HG03520 (cell line): Measurements from ENCODE around the gene HNF1B.

ENCODE experiments used
- ATAC-seq: cut with Tn5 transposase; IDR thresholded peaks from one replicate; pipeline ENCODE4 v1.9.1; 2021; ENCODE audit warnings: mild to moderate bottlenecking, moderate library complexity; ENCODE audit not compliant: unreplicated experiment

The HNF1B gene

DNA sequence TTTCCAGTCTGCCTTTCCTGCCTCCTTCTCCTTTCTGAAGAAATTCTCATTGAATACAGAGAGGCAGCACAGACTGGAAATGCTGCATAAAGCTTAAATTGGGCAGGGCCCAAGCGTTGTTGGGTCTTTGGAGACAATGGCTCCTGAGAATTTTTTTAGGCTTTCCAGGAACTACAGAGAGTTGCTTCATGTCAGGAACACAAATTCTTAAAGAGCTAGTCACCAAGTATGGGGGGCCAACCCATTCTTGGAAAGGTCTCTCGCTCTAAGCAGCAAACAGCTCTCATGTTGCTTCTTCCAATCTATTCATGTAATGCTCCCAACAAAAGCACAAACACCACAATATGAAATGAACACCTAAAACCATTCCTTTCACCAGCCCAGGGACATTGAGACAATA lies 6.9 kb downstream of the HNF1B start:
- ATAC-seq = no peak

DNA sequence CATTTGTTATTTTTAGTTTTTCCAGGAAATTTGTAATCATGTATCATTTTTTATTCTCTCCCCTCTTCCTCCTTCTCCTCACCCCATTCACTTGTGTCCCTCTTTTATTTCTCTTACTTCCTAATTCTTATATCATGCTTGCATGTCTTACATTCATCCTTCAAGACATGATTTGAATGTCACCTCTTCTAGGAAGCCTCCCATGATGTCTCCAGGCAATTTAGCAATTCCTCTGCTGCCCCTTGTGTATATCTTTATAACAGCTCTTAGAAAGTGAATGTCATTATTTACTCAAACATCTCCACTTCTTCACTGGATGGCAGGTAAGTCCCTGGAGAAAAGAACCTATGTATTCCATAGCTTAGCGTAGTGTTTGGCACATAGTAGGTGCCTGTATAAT lies 7.8 kb downstream of the HNF1B start:
- no peak for ATAC-seq

DNA sequence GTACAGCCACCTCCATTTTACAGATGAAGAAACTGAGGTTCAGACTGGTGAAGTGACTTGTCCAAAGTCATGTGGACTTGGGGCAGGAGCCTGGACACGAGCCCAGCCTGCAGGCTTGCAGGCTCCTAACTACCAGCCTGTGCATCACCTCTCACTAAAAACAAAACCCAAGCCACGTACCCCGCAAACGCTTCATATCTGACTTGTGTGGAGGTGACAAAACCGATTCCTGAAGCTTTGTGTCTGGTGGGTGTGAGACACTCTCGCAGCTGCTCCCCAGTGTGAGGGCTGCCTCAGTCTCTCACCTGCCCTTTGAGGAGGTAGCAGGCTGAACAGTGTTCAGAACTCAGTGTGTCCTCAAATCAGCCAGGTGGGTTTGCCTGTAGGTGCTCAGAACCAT lies 8.4 kb downstream of the HNF1B start:
- no peak for ATAC-seq

DNA sequence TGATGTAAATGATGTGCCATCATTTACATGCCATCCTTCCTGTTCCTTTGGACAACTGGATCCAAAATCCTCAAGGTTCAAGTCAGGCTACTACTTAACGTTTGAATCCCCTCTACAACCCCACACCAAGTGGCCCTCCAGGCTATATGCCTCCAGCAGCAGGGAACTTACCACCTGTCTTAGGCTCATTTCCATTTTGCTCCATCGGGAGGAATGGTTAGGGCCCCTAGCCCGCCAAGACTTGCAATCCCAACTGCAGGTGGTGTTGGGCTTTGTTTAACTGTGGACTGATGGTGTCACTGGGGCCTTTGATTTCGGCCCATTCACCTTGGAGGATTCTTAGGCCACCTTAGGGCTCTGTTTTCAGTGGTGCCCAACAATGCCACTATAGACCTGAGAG lies 9.7 kb downstream of the HNF1B start:
- no peak for ATAC-seq

DNA sequence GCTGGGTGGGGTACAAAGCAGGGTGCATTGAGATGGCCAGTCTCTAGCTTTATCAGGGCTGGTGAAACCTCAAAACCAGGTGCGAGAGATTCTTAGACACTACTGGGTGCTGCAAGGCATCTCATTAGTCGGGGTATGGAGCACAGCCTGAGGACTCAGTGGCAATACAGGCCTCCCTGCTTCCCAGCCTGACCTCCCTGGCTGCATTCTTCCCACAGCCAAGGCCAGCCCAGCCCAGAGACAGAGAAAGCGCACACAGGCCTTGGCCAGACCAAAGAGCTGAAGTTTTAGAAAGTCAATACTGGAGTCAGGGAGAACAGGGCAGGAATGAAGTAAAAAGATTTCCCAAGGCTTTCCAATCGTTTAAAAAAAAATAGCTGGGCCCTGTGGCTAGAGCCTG lies 12.5 kb downstream of the HNF1B start:
- no peak for ATAC-seq

DNA sequence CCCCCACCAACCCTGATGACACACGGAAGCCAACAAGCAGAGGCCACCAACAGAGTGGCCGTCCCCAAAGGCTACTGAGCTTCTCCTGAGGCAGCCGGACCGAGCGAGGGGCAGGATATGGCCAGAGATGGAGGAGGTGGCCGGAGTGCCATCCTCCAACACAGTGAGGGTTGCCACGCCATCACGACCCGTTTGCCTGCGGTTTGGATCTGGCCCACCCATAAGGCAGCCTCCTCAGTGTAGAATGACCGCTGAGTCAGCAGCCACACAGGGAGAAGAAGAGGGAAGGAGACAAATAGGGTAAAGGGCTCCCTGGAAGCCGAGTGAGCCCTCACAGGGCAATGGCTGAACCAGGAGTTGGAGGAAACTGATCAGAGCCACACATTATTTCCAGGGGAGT lies 13.8 kb downstream of the HNF1B start:
- no peak for ATAC-seq

DNA sequence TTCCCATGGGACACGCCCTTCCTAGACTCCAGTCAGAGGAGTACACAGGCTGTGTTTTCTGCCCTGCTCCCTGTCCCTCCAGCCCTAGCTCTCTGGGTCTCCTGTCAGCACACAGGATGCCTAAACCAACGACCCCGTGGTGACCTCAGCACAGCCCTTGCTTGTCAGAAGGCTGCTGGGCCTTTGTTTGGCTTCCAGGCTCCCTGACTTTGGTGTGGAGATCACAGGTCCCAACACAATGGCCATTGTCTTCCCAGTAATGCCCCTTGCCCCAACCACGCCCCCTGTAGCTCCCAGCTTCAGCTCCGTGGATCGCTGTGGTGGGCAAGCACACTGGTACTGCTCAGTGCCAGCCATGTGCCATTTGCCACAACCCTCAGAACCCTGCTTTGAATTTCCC lies 15.0 kb downstream of the HNF1B start:
- no peak for ATAC-seq

DNA sequence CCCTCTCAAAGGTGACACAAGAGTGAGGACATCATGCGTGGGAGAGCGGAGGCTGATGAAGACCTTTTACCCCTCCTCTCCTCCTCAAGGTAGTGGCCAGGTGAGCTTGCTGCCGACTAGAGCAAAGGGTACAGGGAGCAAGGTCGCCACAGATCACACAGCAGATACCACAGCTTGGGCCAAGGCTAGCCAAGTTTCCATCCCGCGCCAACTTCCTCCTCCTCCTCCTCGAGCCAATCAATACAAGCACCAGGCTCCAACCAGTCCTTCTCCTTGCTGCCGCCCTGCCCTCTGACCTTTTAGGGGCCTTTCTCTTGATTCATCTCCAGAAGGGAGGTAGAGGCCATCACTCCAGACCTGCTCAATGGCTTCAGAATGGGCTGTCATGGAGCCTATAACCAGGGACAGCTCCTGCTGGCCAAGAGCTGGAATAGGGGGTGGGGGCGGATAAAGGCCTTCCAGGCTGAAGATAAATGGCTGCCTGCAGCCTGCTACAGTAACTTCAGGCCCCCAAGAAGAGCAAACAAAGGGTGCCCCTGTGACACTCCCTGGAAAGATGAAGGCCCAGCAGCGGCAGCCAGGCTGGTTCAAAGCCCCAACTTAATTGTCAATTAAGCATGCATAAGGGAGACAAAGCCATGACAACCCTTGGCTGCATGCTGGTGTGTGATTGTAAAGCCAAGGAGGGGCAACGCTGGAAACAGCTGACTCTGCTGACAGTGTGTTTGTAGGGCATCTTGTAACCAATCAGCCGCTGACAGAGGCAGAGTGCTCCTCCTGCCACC lies 17.8 kb downstream of the HNF1B start:
- ATAC-seq = no peak

DNA sequence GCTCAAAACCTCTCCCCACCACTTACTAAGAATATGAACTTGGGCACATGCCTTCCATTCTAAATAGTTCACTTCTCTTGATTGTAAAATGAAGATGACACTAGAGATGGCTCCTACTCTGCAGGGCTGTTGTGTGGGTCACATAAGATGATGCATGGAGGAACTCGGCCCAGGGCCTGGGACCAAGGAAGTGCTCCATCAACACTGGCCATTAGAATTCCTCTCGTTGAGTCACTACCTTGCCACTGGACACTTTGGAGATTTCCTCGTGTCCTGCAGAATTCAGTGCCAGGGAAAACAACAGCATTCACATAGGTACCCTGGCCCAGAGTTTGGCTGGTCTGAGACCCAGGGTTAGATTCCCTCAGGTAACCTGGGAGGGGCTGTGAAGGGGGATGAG lies 18.6 kb downstream of the HNF1B start:
- ATAC-seq = no peak

DNA sequence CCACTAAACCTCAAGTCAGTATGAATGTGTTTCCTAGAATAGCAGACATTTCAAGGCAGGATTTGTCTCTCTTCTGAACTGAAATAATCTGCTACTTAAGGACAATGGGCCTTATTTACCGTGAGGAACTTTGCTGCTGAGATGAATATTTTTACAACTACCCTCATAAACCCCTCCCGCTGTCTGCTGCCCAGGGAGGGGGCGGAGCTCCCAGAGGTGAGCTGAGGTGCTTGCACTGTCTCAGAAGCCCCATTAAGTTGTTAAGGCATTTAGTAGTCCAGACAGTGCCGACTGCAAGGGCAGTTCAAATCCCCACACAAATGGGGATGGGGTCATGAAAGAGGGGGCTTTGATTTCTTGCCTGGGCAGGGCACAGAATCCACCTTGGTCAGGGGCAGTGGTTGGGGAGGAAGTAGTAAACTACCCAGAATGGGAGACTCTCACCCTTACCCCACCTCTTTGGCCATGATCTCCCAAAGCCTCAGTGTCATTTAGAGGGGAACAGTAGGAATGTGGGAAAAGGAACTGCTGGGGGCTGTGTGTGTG lies 19.2 kb downstream of the HNF1B start:
- ATAC-seq = no peak

DNA sequence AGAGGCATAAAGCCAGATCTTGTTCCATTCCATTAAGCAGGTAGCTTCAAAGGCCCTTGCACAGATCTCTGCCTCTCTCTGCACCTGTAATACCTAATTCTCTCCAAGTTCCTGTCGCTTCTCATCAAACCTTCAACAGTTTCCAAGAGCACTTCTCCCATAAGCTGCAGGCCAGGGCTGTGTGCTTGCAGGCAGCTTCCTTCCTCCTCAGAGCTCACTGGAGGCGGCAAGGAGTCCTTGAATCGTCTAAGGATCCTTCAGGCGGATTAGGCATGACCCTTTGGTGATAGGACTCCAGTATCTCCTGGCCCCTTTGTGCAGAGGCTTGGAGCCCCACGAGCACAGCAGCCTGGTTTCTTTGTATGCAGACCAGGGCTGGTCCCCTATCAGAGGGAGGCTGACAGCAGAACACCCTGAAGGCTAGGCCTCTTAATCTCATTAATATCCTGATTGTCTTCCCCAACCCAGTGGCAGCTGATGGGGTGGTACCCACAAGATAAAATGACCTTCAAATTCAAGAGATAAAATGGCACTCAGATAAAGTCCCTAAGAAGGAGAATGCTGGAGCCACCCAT lies 19.8 kb downstream of the HNF1B start:
- ATAC-seq = no peak

DNA sequence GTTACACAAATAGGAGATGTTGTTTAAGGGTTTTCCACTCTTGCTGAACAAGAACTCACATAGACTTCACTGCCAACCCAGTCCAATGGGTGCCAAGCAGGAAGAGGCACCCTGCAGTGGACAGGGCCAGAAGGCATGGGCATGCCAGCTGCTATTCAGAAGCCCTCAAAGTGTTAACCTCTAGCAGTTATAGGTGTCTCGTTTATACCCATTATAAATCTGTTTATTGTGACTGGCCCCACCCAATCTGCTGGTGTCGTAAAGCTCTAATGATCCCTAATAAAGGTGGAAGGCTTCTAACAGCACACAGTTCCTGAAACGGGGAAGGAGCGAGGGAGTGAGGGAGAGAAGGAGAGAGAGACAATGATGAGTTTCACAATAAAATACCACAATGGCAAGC lies 23.9 kb downstream of the HNF1B start:
- no peak for ATAC-seq

DNA sequence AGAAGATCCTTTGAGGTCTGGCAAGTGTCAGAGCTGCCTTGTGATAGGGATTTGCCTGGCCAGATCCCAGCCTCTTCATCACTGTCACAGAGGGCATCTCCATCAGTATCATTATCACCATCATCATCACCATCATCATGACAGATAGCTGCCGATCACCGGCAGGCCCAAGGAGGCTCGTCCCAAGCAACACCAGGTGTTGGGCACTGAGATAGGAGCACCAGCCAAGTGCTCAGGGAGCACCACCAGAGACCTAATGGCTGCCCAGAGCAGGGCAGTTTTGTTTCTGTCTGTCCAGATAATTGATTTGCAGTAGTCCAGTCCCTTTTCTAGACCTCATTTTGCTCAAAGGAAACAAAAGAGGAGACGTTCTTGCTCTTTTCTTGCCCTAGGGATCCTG lies 25.0 kb downstream of the HNF1B start:
- ATAC-seq = no peak

DNA sequence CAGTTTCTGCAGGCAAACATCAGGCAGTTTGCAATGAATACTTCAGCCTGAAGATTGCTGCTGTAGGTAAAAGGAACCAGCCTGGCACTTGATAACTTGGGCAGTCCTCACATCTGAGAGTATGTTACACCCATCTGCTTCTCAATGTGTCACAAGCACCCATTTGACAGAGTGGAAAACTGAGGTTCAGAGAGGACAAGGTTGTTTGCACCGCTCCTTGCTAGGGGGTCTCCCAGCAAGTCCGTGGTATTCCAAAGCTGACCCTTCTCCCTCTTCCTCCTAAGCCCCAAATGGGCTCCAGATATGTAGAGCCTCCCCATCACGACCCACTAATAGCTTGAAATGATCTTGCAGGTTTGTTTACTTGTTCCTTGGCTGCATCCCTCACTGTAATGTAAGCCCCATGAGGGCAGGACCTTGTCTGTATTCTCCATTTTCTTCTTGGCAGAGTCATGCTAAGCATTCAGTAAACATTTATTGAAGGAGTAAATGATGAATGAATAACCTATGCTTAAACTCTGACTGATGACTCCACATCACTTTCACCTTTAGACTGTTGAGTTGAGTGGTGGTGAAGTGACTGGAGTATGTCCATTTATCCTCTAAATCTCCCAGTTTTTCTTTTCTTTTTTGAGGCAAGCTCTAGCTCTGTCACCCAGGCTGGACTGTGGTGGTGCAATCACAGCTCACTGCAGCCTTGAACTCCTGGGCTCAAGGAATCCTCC lies 26.4 kb downstream of the HNF1B start:
- ATAC-seq = no peak

DNA sequence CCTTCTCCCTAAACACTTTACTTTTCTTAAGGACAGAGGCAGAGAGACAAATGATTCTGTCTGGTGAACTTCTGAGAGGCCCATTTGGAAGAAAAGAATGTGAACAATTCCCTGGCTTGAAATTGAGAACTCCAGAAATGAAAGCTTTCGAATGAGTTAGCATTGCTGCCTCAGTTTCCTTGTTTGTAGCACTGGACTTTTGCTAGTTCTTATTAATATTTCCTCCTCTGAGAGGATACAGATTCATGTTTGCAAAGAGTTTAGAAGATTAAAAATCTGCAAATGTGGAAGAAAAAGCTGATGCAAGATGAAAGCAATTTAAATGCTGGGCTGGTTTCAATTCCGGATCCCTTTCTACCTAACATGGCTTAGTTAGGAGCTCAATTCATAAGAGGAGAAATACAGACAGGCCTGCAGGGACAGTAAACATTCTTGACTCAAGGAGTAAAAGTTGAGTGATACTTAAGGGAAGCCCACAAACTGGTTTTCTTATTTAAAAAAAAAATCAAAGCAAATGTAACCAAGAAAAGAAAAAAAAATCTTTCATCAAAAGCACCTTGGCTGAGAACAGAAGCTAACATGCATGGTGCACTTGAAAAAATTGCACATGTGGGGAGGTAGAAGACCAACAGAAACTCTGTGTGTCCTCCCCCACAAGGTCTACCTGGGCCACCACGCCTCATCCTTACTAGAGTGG lies 27.1 kb downstream of the HNF1B start:
- no peak for ATAC-seq

DNA sequence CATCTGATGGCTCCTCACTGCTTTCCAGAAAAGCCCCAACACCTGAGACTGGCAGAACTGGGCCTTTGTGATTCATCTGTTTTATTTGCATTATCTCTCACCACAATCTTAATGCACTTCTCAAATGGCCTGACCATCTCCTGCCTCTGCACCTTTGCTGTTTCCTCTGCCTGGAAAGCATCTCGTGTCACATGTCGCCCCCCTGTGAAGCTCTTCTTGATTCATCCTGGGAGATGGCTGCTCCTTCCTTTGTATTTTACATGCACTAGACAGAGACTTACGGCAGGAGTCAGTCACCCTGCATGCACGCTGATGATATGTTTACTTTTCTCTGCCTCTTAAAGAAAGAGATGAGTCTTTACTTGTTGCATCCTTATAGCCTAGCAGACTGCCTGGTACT lies 30.0 kb downstream of the HNF1B start:
- ATAC-seq = no peak

DNA sequence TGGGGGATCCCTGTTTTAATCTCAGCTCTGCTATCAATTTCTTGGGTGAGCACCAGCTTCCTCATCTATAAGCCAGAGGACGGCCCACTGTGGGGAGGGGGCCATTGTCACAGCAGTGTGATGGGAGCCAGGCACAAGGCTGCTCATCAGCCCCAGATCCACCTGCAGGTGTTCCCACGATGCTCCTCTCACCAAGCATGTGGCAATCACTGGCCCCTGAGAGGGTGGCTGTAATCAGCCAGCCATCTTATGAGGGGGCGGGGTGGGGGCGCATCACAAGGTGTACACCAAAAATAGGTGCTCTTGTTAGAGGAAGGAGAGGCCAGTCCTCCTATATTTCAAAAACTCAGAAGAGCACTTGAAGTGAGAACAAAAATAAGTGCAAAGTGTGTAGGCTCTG lies 31.2 kb downstream of the HNF1B start:
- no peak for ATAC-seq

DNA sequence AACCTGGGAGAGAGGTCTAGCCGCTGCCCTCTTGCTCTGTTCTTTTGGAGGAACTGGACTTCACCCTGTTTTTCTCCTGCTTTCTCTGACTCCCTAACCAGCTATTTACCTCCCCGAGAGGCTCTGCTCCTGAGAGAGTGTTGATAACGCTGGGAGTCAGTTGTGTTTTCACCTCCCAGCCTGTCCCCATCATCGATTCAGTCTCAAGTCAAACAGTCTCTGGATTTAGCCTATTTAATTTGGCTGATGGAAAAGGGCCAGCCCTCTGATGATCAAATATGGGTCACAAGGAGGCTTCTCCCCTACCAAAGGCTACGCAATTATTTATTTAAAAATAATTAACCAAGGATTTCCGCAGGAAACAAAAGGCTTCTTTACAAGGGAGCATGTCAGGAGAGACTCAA lies 31.8 kb downstream of the HNF1B start:
- ATAC-seq = no peak

DNA sequence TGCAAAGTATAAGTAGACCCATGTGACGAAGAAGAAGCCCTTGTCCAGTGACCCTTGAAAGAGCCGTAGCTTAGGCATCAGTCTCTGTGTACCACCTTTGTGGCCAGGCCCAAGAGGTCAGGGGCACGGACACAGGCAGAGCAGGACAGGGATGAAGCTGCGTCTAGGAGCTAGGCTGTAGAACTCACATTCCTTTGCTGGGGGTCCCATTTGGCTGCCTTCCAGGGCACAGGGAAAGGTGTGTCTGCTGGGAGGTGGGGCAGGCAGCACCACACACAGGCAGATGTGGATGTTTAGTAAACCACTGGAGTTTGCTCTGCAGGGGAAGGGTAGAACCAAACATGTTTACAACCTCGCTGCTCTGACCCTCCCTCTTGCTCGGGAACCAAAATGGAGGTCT lies 33.7 kb downstream of the HNF1B start:
- no peak for ATAC-seq

DNA sequence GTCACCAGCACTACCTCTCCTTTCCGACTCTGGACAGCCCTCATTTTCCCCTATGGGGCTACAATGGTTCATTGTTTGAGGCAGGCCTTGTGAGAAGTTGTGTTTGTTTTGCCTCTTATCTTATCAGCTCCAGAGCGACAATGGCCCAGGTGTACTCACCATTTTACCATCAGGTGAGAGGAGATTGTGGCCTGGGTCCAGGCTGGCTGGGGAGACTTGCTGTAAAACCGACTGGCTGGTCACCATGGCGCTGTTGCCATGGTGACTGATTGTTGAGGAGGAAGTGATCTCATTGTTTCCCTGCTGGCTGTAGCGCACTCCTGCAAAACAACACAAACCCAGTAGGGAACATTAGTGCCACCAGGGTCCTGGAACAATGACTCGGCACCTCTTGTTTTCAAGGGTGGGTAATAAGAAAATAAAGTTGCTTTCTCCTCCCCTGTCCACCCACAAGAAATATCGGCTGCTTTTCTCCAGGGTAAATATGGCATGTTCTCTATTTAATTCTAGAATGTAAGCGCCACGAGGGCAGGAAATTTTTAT lies 34.4 kb downstream of the HNF1B start:
- ATAC-seq = no peak

DNA sequence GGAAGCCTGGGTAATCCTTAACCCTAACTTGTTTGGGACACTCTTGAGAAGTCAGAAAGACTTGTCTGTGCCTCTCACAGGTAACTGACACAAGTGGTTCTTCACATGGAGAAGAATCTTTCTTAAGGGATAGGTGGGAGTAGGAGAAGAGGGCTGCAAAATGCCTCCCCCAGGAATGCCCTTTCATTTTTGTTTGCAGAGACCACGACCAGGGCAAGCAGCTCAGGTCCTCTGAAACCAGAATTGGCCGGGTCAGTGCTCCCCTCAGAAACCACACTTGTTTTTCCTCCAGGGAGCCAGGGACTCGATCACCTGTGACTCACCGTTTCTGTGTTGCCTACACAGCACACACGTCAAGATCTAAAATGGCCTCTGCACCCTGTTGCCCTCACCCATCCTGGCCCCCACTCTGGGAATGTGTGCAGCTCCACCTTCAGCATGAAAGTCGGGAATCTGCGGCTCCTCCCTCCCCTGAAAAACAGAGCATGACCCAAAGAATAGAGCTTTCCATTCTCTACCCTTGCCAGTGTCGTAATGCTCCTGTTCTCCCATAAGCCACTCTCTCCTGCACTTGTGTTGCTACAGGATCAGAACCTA lies 36.1 kb downstream of the HNF1B start:
- no peak for ATAC-seq
